Measurements from ENCODE around the gene ACHE.
A peak's percentile ranks its signal among the peaks of the same experiment; 100 is the strongest.
"Not testable (repeated sequence)": the region's sequence is repeated elsewhere in the genome, so short reads cannot be mapped to it uniquely, and the experiment has no call there.

The ACHE gene

DNA sequence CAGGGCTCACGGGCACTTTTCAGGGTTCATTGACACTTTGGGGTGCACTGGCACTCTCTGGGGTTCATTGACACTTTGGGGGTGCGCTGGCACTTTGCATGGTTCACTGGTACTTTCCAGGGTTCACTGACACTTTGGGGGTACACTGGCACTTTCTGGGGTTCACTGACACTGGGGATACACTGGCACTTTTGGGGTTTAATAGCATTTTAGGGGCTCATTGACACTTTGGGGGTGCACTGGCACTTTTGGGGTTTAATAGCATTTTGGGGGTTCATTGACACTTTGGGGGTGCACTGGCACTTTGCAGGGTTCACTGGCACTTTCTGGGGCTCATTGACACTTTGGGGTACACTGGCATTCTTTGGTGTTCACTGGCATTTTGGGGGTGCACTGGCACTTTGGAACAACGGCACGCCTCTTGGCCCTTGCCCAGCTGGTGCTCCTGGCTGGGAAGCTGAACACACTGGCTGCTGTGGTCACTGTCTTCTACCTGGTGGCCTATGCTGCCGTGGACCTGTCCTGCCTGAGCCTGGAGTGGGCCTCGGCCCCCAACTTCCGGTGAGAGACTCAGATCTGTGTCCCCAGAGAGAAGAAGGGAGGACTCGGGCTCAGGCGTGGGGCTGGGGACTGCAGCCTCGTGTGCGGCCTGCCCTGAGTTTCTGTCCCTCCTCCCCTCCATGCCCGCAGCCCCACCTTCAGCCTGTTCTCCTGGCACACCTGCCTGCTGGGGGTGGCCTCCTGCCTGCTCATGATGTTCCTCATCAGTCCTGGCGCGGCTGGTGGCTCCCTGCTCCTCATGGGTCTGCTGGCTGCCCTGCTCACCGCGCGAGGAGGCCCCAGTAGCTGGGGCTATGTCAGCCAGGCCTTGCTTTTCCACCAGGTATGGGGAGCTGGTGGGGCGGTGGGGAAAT lies 34.7 kb downstream of the ACHE start:
- DNase-seq = no peak

DNA sequence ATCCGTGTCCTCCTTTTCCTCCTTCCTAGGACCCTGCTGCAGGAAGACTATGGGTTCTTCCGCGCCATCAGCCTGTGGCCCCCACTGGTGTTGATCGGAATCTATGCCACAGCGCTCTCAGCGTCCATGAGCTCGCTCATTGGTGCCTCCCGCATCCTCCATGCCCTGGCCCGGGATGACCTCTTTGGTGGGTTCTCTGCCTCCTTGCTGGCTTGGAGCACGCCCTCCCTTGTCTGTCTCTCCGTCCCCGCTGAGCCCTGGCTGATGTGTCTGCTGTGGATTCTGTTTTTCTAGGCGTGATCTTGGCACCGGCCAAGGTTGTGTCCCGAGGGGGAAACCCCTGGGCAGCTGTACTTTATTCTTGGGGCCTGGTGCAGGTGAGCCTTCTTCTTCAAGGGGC lies 35.8 kb downstream of the ACHE start:
- no peak for DNase-seq

DNA sequence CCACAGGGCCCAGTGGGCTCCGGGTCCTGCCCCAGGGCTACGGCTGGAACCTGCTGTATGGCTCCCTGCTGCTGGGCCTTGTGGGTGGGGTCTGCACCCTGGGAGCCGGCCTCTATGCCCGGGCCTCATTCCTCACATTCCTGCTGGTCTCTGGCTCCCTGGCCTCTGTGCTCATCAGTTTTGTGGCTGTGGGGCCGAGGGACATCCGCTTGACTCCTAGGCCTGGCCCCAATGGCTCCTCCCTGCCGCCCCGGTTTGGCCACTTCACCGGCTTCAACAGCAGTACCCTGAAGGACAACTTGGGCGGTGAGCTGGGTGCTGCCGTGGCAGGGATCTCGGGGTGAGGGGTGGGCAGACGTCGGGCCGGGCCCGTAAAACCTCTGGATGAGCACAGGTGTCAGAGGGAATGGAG lies 38.8 kb downstream of the ACHE start:
- no peak for DNase-seq

DNA sequence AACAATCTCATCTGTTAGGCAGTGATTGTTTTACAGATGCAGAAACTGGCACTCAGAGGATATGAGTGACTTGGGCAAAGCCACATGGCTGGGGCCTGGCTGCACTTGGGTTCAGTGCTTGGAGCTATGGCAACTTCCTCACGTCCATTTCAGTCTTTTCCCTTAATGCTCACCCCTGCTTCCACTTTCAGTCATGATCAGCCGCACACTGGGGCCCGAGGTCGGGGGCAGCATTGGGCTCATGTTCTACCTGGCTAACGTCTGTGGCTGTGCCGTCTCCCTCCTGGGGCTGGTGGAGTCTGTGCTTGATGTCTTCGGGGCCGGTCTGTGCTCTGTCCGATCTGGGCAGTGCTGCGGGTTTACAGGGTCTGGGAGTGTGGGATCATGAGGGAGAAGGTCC lies 40.2 kb downstream of the ACHE start:
- DNase-seq = no peak

DNA sequence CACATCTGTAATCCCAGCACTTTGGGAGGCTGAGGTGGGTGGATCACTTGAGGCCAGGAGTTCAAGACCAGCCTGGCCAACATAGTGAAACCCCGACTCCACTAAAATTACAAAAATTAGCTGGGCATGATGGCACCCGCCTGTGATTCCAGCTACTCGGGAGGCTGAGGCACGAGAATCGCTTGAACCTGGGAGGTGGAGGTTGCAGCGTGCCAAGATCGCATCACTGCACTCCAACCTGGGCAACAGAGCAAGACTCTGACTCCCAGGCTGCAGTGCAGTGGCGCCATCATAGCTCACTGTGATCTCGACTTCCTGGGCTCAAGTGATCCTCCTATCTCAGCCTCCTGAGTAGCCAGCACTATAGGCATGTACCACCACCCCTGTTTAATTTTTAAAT lies 40.8 kb downstream of the ACHE start:
- DNase-seq = not testable (repeated sequence)

DNA sequence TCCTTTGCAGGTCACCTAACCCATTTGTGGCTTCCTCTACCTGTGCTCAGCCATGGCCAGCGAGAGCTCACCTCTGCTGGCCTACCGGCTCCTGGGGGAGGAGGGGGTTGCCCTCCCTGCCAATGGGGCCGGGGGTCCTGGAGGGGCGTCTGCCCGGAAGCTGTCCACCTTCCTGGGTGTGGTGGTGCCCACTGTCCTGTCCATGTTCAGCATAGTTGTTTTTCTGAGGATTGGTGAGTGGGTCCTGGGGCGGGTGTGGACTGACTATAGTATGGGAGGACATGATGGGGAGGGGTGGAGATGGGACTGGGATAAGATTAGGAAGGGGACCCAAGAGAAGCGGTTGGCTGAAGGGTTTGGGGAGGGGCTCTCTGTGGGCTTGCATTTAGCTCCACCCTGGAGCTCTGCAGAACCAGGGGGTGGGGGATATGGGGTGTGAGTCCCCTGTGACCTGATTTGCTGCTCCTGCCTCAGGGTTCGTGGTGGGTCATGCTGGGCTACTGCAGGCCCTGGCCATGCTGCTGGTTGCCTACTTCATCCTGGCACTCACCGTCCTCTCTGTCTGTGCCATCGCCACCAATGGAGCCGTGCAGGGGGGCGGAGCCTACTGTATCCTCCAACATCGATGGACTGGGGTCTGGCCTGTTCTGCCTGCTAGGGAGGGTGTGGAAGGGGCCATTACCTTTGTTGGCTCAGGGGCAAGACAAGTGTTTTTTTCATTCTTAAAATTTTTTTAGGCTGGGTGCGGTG lies 41.4 kb downstream of the ACHE start:
- no peak for DNase-seq

DNA sequence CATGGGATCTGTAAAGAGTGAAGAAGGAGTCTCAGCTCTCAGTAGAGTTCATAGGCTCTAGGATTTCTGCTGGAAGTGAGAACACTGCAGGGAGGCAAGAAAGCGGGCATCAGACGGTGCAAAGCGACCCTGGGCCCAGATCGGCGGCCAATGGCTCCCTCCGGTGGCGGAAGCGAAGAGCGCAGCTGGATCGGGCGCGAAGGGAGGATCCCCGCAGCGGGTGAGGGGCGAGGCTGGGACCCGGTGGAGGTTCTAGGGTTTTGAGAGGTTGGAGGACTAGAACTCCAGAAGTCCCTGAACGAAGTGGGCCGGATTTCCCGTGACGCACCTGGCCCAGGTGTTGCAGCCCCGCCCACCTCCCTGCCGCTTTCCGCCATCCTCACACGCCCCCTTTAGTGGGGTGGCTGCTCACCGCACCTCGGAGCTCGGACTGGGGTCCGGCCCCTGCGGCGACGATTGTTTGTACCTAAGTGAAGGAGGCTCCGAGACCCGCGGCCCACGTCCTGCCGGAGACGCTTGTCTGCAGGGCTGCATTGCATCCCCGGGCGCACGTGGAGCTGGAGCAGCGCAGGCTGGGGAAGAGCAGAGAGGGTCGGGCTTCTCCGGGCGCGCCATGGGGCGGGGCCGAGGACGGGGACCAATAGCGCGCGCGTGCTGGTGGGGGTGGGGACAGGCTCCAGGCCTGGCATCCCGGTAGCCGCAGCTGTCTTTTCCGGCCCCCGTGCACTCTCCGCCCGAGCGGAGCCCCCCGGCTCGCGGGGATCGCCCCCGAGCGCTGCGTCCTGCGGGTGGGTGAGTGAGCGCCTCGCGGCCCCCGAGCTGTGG lies 43.4 kb downstream of the ACHE start, which contains the start of gene SLC12A9:
Gene SLC12A9, plus strand, starts transcription at position 666 of the 825 bp plus-strand sequence. CDS start 1,485 bp downstream, outside the sequence.
- DNase-seq = peak; percentile 71

DNA sequence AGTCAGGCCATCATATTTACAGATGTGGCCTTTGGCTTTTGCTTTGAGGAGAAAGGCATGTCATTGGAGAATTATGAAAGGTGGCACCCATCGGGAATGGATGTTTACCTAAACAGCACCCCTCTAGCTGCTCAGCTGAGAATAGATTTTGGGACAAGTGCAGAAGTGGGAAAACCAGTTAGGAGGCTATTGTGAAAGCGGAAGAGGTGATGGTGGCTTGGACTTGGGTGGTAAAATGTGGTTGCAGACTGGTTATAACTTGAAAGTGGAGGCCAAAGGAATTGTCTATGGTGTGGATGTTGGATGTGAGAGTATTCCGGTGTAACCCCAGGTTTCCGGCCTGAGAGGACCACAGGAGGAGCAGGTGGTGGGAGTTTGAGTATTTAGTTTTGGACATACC lies 48.3 kb downstream of the ACHE start:
- DNase-seq = no peak

DNA sequence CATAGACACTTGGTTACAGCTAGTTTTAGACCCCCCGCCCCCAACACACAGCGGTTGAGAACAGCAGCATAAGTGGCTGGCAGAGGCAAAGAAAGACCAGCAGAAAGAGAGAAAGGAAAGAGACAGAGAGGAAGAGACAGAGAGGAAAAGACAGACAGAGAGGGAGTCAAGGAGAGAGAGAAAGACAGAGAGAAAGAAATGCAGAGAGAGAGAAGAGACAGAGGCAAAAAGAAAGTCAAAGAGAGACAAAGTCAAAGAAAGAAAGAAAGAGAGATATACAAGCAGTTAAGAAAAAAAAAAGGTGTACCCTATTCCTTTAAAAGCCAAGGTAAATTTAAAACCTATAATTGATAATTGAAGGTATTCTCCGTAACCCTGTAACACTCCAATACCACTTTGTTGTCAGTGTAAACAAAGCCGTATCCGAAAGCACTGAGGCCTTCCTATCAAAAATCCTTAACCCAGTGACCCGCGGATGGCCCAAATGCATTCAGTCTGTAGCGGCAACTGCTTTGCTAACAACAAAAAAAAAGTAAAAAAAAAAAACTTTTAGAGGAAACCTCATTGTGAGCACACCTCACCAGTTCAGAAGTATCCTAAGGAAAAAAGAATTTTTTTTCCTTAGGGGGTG lies 55.1 kb downstream of the ACHE start:
- no peak for DNase-seq
